Measurements from ENCODE around the gene KIAA0319L.
"Not testable (repeated sequence)": the region's sequence is repeated elsewhere in the genome, so short reads cannot be mapped to it uniquely, and the experiment has no call there.

DNA sequence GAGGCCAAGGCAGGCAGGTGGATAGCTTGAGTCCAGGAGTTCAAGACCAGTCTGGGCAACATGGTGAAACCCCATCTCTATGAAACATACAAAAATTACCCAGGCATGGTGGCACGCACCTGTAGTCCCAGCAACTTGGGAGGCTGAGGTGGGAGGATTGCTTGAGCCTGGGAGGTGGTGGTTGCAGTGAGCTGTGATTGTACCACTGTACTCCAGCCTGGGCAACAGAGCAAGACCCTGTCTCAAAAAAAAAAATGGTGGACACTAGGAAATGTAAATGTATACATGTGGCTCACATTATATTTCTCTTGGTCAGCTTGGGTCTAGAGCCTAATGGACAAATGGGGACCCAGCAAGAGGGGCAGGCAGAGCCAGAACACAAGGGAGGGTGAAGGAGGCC is 28.6 kb upstream of the KIAA0319L start:
- TF ChIP-seq, protein P1, sequence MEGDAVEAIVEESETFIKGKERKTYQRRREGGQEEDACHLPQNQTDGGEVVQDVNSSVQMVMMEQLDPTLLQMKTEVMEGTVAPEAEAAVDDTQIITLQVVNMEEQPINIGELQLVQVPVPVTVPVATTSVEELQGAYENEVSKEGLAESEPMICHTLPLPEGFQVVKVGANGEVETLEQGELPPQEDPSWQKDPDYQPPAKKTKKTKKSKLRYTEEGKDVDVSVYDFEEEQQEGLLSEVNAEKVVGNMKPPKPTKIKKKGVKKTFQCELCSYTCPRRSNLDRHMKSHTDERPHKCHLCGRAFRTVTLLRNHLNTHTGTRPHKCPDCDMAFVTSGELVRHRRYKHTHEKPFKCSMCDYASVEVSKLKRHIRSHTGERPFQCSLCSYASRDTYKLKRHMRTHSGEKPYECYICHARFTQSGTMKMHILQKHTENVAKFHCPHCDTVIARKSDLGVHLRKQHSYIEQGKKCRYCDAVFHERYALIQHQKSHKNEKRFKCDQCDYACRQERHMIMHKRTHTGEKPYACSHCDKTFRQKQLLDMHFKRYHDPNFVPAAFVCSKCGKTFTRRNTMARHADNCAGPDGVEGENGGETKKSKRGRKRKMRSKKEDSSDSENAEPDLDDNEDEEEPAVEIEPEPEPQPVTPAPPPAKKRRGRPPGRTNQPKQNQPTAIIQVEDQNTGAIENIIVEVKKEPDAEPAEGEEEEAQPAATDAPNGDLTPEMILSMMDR (IDR thresholded peaks at IDR 0.05): not testable (repeated sequence)
- TF ChIP-seq POLR2AphosphoS5, EP300 (IDR thresholded peaks at IDR 0.05): not testable (repeated sequence)

Data from esophagus muscularis mucosa (tissue), 4 donors.